ENCODE data around the gene DHRS3. TPM values are rescaled to one million over a fixed set of nuclear protein-coding genes. Genes with fewer than 3 reads are reported as not detected.

The DHRS3 gene
- total and polyA plus RNA-seq, 10 of the 15 experiments (the other 5 are each of a cell fraction or from before 2014, with no cell fraction given): 0.23 to 29.7 (median 1.2) TPM

- TF ChIP-seq USF1 (IDR thresholded peaks at IDR 0.05; ENCODE audit: borderline replicate concordance, extremely low read length, insufficient read depth, low read depth, low read length) (no peak), POLR2AphosphoS5 (IDR thresholded peaks at IDR 0.05; ENCODE audit: low read length) (no peak), FOS (IDR thresholded peaks at IDR 0.05; ENCODE audit: borderline replicate concordance, extremely low read depth, insufficient read length) (no peak), MYC (IDR thresholded peaks at IDR 0.05; ENCODE audit: insufficient read depth, insufficient read length, insufficient replicate concordance, low read length, severe bottlenecking) (no peak), BCL11A (IDR thresholded peaks at IDR 0.05; ENCODE audit: low read depth, low read length) (no peak), SMARCA5 (IDR thresholded peaks at IDR 0.05) (no peak), JUND (IDR thresholded peaks at IDR 0.05; ENCODE audit: low read depth, low read length) (no peak)
Observed at GRCh38 chr1:12519693-12520364, 98.2 kb downstream of the DHRS3 start (continued).

- Histone ChIP-seq H3K4me3 (no peak overlapping the region), H4K20me1 (ENCODE audit: control insufficient read depth, insufficient read depth) (no peaks in the 10 kb centered on the region), H3K36me3 (ENCODE audit: control insufficient read depth in 2 of 2, insufficient read depth in 2 of 2, low read length in 1 of 2) (no peaks in the 10 kb centered on the region), H3K27ac (ENCODE audit: control insufficient read depth, insufficient read depth) (no peak overlapping the region), H2AFZ (ENCODE audit: control insufficient read depth, low read depth, low read length) (no peak overlapping the region), H3K79me2 (ENCODE audit: control insufficient read depth, insufficient read depth, low read length) (no peaks in the 10 kb centered on the region), H3K9me3 (replicated peaks; ENCODE audit: control insufficient read depth, insufficient read depth, low read length) (no peaks in the 10 kb centered on the region), H3K4me2 (ENCODE audit: control insufficient read depth, insufficient read depth) (no peak overlapping the region), H3K9ac (ENCODE audit: control insufficient read depth, insufficient read depth, low read length) (no peak overlapping the region), H3K27me3 (replicated peaks in 1 of 2; ENCODE audit: control insufficient read depth in 2 of 2, insufficient read depth in 2 of 2, low read length in 1 of 2) (no peaks in the 10 kb centered on the region), H3K4me1 (ENCODE audit: control insufficient read depth, insufficient read depth, low read length) (no peaks in the 10 kb centered on the region)
- ATAC-seq (peak; percentile 43), DNase-seq (ENCODE audit: low read depth, low spot score) (no peak), FAIRE-seq (no peak)
- CTCF ChIA-PET: interaction anchor here (1.0 kb wide), 1 partner anchor 19 kb away, joined by 3 read pairs; no protein-coding TSS in a partner anchor
- RAD21 ChIA-PET (ENCODE audit: unreplicated experiment): no interaction called here
- BruUV-seq (replicated peaks): no TSS peak
- intact Hi-C loops (cut with micrococcal nuclease; ENCODE audit: unreplicated experiment): no loop called here
- in situ Hi-C loops (cut with MboI): no loop called here
- 34% methylated on average over 20 of the region's 21 CpGs for WGBS (ENCODE audit: insufficient coverage, insufficient replicate concordance, low lambda C conversion rate, missing lambda C conversion rate)
- POLR2A ChIA-PET: no interaction called here
- SMC1A ChIA-PET (ENCODE audit: uncharacterized antibody, unreplicated experiment): interaction anchor here (0.6 to 1.5 kb wide), 2 partner anchors 111 to 117 kb away, joined by 3 to 5 read pairs; no protein-coding TSS in a partner anchor
- TF ChIP-seq NR2F1 (conservative IDR thresholded peaks at IDR 0.05): peak; percentile 34; the same call in 1 of the 2 replicates
- TF ChIP-seq ZNF217 (IDR thresholded peaks at IDR 0.05): no peak
- TF ChIP-seq IKZF1 (conservative IDR thresholded peaks at IDR 0.05): 0 out of 2 replicates have a peak, but pooled peaks have one; percentile 3
- no peak for TF ChIP-seq FOXK2 (IDR thresholded peaks at IDR 0.05)
- no peak for TF ChIP-seq REST (IDR thresholded peaks at IDR 0.05; ENCODE audit: low read depth, low read length)
- no peak for TF ChIP-seq RFX5 (IDR thresholded peaks at IDR 0.05; ENCODE audit: low read depth, low read length)
- no peak for TF ChIP-seq NBN (IDR thresholded peaks at IDR 0.05)
- no peak for TF ChIP-seq EED (IDR thresholded peaks at IDR 0.05; ENCODE audit: low read depth)
Observed at GRCh38 chr1:12518931-12519692, 98.9 kb downstream of the DHRS3 start.
